ENCODE results near the gene ZNF511.

The ZNF511 gene

GRCh38 chr10:133281084-133281483, 27.6 kb upstream of the ZNF511 start:
- Histone ChIP-seq H3K14ac (ENCODE audit: low read length) (no peak overlapping the region), H2BK120ac (ENCODE audit: low read depth, low read length) (no peak overlapping the region), H3K4ac (ENCODE audit: low read length) (no peak overlapping the region), H2AFZ (ENCODE audit: low read length) (no peak overlapping the region), H2BK5ac (ENCODE audit: low read length) (no peak overlapping the region), H3K9ac (ENCODE audit: low read depth, low read length, poor library complexity) (no peak overlapping the region), H3K9me3 (replicated peaks in 1 of 2; ENCODE audit: control insufficient read depth in 2 of 2, insufficient read depth in 1 of 2, low read depth in 1 of 2, low read length in 2 of 2) (no peaks in the 10 kb centered on the region), H3K27me3 (ENCODE audit: control insufficient read depth in 3 of 3, insufficient read depth in 3 of 3, low read depth in 1 of 3, low read length in 3 of 3) (peaks cover 0 to 7% (median 4%) of the 10 kb centered on the region in 3 experiments), H2AK5ac (ENCODE audit: low read depth, low read length) (no peak overlapping the region), H3K4me3 (ENCODE audit: low read length in 2 of 2) (no peak overlapping the region), H3K36me3 (replicated peaks in 1 of 2; ENCODE audit: control insufficient read depth in 2 of 2, insufficient read depth in 2 of 2, low read length in 2 of 2) (peaks cover 38 to 70% of the 10 kb centered on the region in 2 donors), H3K27ac (replicated peaks; ENCODE audit: low read length) (no peak overlapping the region), H4K91ac (ENCODE audit: low read depth, low read length, poor library complexity) (no peak overlapping the region), H2BK12ac (ENCODE audit: low read length) (no peak overlapping the region), H2BK15ac (ENCODE audit: low read length) (no peak overlapping the region), H4K8ac (ENCODE audit: low read depth, low read length) (no peak overlapping the region), H3K18ac (ENCODE audit: low read length) (no peak overlapping the region), H3K4me1 (ENCODE audit: control insufficient read depth in 2 of 2, insufficient read depth in 1 of 2, low read depth in 1 of 2, low read length in 2 of 2) (peaks cover 1 to 4% of the 10 kb centered on the region in 2 donors), H3K79me1 (ENCODE audit: low read depth, low read length) (peaks cover 10% of the 10 kb centered on the region), H3K4me2 (ENCODE audit: insufficient read depth, low read length, poor library complexity, severe bottlenecking) (no peak overlapping the region), H3K23ac (ENCODE audit: low read depth, low read length, poor library complexity) (no peak overlapping the region)
- WGBS, 2 donors (ENCODE audit: extremely low coverage in 2 of 2, insufficient read length in 2 of 2, insufficient replicate concordance in 1 of 2): no CpG with 5 or more reads among the region's 15 CpGs
- no peak for DNase-seq (ENCODE audit: low spot score)

GRCh38 chr10:133281628-133282372, 26.9 kb upstream of the ZNF511 start:
- Histone ChIP-seq H3K9ac (ENCODE audit: low read depth, low read length, poor library complexity) (no peak overlapping the region), H3K36me3 (replicated peaks in 1 of 2; ENCODE audit: control insufficient read depth in 2 of 2, insufficient read depth in 2 of 2, low read length in 2 of 2) (peaks cover 38 to 77% of the 10 kb centered on the region in 2 donors), H3K18ac (ENCODE audit: low read length) (no peak overlapping the region), H3K4me1 (ENCODE audit: control insufficient read depth in 2 of 2, insufficient read depth in 1 of 2, low read depth in 1 of 2, low read length in 2 of 2) (no peaks in the 10 kb centered on the region), H3K4me3 (ENCODE audit: low read length in 2 of 2) (no peak overlapping the region), H3K4ac (ENCODE audit: low read length) (no peak overlapping the region), H4K8ac (ENCODE audit: low read depth, low read length) (no peak overlapping the region), H3K4me2 (ENCODE audit: insufficient read depth, low read length, poor library complexity, severe bottlenecking) (no peak overlapping the region), H2BK12ac (ENCODE audit: low read length) (no peak overlapping the region), H3K14ac (ENCODE audit: low read length) (peak overlapping the region; percentile 21), H2AK5ac (ENCODE audit: low read depth, low read length) (no peak overlapping the region), H2AFZ (ENCODE audit: low read length) (no peak overlapping the region), H2BK120ac (ENCODE audit: low read depth, low read length) (no peak overlapping the region), H3K27me3 (ENCODE audit: control insufficient read depth in 3 of 3, insufficient read depth in 3 of 3, low read depth in 1 of 3, low read length in 3 of 3) (peaks cover 0 to 2% (median 0%) of the 10 kb centered on the region in 3 experiments), H3K79me1 (ENCODE audit: low read depth, low read length) (peaks cover 10% of the 10 kb centered on the region), H3K23ac (ENCODE audit: low read depth, low read length, poor library complexity) (no peak overlapping the region), H4K91ac (ENCODE audit: low read depth, low read length, poor library complexity) (no peak overlapping the region), H2BK5ac (ENCODE audit: low read length) (no peak overlapping the region), H3K27ac (replicated peaks; ENCODE audit: low read length) (no peak overlapping the region), H3K9me3 (replicated peaks in 1 of 2; ENCODE audit: control insufficient read depth in 2 of 2, insufficient read depth in 1 of 2, low read depth in 1 of 2, low read length in 2 of 2) (no peaks in the 10 kb centered on the region), H2BK15ac (ENCODE audit: low read length) (no peak overlapping the region)
- WGBS, 2 donors (ENCODE audit: extremely low coverage in 2 of 2, insufficient read length in 2 of 2, insufficient replicate concordance in 1 of 2): no CpG with 5 or more reads among the region's 38 CpGs
- no peak for DNase-seq (ENCODE audit: low spot score)

- Histone ChIP-seq H4K91ac (ENCODE audit: low read depth, low read length, poor library complexity) (no peak overlapping the region), H3K9me3 (replicated peaks in 1 of 2; ENCODE audit: control insufficient read depth in 2 of 2, insufficient read depth in 1 of 2, low read depth in 1 of 2, low read length in 2 of 2) (no peaks in the 10 kb centered on the region), H3K79me1 (ENCODE audit: low read depth, low read length) (peaks cover 10% of the 10 kb centered on the region), H3K27ac (replicated peaks; ENCODE audit: low read length) (no peak overlapping the region), H3K4me3 (ENCODE audit: low read length in 2 of 2) (no peak overlapping the region), H4K8ac (ENCODE audit: low read depth, low read length) (no peak overlapping the region), H3K9ac (ENCODE audit: low read depth, low read length, poor library complexity) (no peak overlapping the region), H2BK5ac (ENCODE audit: low read length) (no peak overlapping the region), H3K4me1 (ENCODE audit: control insufficient read depth in 2 of 2, insufficient read depth in 1 of 2, low read depth in 1 of 2, low read length in 2 of 2) (no peaks in the 10 kb centered on the region), H3K4ac (ENCODE audit: low read length) (no peak overlapping the region), H2BK15ac (ENCODE audit: low read length) (no peak overlapping the region), H3K27me3 (ENCODE audit: control insufficient read depth in 3 of 3, insufficient read depth in 3 of 3, low read depth in 1 of 3, low read length in 3 of 3) (no peaks in the 10 kb centered on the region), H3K4me2 (ENCODE audit: insufficient read depth, low read length, poor library complexity, severe bottlenecking) (no peak overlapping the region), H3K36me3 (replicated peaks in 1 of 2; ENCODE audit: control insufficient read depth in 2 of 2, insufficient read depth in 2 of 2, low read length in 2 of 2) (peaks cover 38 to 86% of the 10 kb centered on the region in 2 donors), H2AK5ac (ENCODE audit: low read depth, low read length) (no peak overlapping the region), H2AFZ (ENCODE audit: low read length) (no peak overlapping the region), H2BK120ac (ENCODE audit: low read depth, low read length) (no peak overlapping the region), H2BK12ac (ENCODE audit: low read length) (no peak overlapping the region), H3K14ac (ENCODE audit: low read length) (peak overlapping the region; percentile 75), H3K23ac (ENCODE audit: low read depth, low read length, poor library complexity) (no peak overlapping the region), H3K18ac (ENCODE audit: low read length) (no peak overlapping the region)
- no CpG with 5 or more reads among the region's 24 CpGs for WGBS, 2 donors (ENCODE audit: extremely low coverage in 2 of 2, insufficient read length in 2 of 2, insufficient replicate concordance in 1 of 2)
- no peak for DNase-seq (ENCODE audit: low spot score)
These were observed 25.8 kb upstream of the ZNF511 start for GRCh38 chr10:133282846-133283390.

GRCh38 chr10:133283931-133284330, 24.8 kb upstream of the ZNF511 start:
- no peak overlapping the region for H4K91ac ChIP-seq (ENCODE audit: low read depth, low read length, poor library complexity)
- H3K4me1 ChIP-seq (ENCODE audit: control insufficient read depth in 2 of 2, insufficient read depth in 1 of 2, low read depth in 1 of 2, low read length in 2 of 2): no peaks in the 10 kb centered on the region
- no peak overlapping the region for H3K4ac ChIP-seq (ENCODE audit: low read length)
- no peak overlapping the region for H4K8ac ChIP-seq (ENCODE audit: low read depth, low read length)
- no peak overlapping the region for H2AFZ ChIP-seq (ENCODE audit: low read length)
- H3K79me1 ChIP-seq (ENCODE audit: low read depth, low read length): peaks cover 10% of the 10 kb centered on the region
- DNase-seq (ENCODE audit: low spot score): no peak
- H3K27ac ChIP-seq (replicated peaks; ENCODE audit: low read length): no peak overlapping the region
- H2BK5ac ChIP-seq (ENCODE audit: low read length): no peak overlapping the region
- H2BK15ac ChIP-seq (ENCODE audit: low read length): no peak overlapping the region
- WGBS, 2 donors (ENCODE audit: extremely low coverage in 2 of 2, insufficient read length in 2 of 2, insufficient replicate concordance in 1 of 2): no CpG with 5 or more reads among the region's 24 CpGs
- H2AK5ac ChIP-seq (ENCODE audit: low read depth, low read length): no peak overlapping the region
- H3K14ac ChIP-seq (ENCODE audit: low read length): no peak overlapping the region
- H3K18ac ChIP-seq (ENCODE audit: low read length): no peak overlapping the region
- no peak overlapping the region for H3K9ac ChIP-seq (ENCODE audit: low read depth, low read length, poor library complexity)
- H3K27me3 ChIP-seq (ENCODE audit: control insufficient read depth in 3 of 3, insufficient read depth in 3 of 3, low read depth in 1 of 3, low read length in 3 of 3): no peaks in the 10 kb centered on the region
- no peak overlapping the region for H2BK12ac ChIP-seq (ENCODE audit: low read length)
- no peaks in the 10 kb centered on the region for H3K9me3 ChIP-seq (replicated peaks in 1 of 2; ENCODE audit: control insufficient read depth in 2 of 2, insufficient read depth in 1 of 2, low read depth in 1 of 2, low read length in 2 of 2)
- H3K23ac ChIP-seq (ENCODE audit: low read depth, low read length, poor library complexity): no peak overlapping the region
- H3K4me2 ChIP-seq (ENCODE audit: insufficient read depth, low read length, poor library complexity, severe bottlenecking): no peak overlapping the region
- no peak overlapping the region for H2BK120ac ChIP-seq (ENCODE audit: low read depth, low read length)
- H3K4me3 ChIP-seq (ENCODE audit: low read length in 2 of 2): peak overlapping the region in 1 of 2 donors; percentile 53
- peaks cover 46 to 93% of the 10 kb centered on the region in 2 donors for H3K36me3 ChIP-seq (replicated peaks in 1 of 2; ENCODE audit: control insufficient read depth in 2 of 2, insufficient read depth in 2 of 2, low read length in 2 of 2)

Measured in neuronal stem cell (in vitro differentiated cells).